A673 (cell line): Measurements from ENCODE around the gene PKM. TPM values are rescaled to one million over a fixed set of nuclear protein-coding genes. Genes with fewer than 3 reads are reported as not detected.

ENCODE experiments used
- BruUV-seq: library from RNA; stranded (reverse); fragments of 400-500 nt; replicated peaks from 2 replicates; lab custom pipeline; 2021; lab: Mats Ljungman, UMichigan
- CTCF ChIA-PET: fragments of 300-600 bp; sonication (Branson Sonifier 250); formaldehyde crosslinking; loops from one replicate; lab custom pipeline; 2022; ENCODE audit warnings: antibody characterized with exemption; lab: Charles Lee
- POLR2A ChIA-PET: fragments of 300-600 bp; sonication (Branson Sonifier 250); formaldehyde crosslinking; loops from one replicate; lab custom pipeline; 2022; ENCODE audit warnings: antibody characterized with exemption; ENCODE audit not compliant: low non-redundant PET; lab: Charles Lee
- DNase-seq: peaks from one replicate; pipeline ENCODE4 v3.0.0-alpha.2; 2015; ENCODE audit warnings: low spot score
- H3K27ac ChIP-seq: fragments of 200-600 bp; sonication (generic); 2 replicates; pipeline ENCODE4 v1.5.1; 2016; ENCODE audit warnings: mixed run types, low read depth, mild to moderate bottlenecking, mixed read lengths, antibody characterized with exemption, low read length; ENCODE audit not compliant: poor library complexity, severe bottlenecking
- H3K27me3 ChIP-seq: fragments of 200-600 bp; sonication (generic); replicated peaks from 2 replicates; pipeline ENCODE4 v1.6.1; 2017; ENCODE audit warnings: mixed run types, low read depth, mild to moderate bottlenecking, mixed read lengths, antibody characterized with exemption, low read length; ENCODE audit not compliant: insufficient read depth, poor library complexity
- H3K36me3 ChIP-seq: fragments of 200-600 bp; sonication (generic); 2 replicates; pipeline ENCODE4 v1.6.1; 2016; ENCODE audit warnings: mixed run types, mild to moderate bottlenecking, mixed read lengths, antibody characterized with exemption, low read length; ENCODE audit not compliant: insufficient read depth, poor library complexity, severe bottlenecking
- H3K4me1 ChIP-seq: fragments of 200-600 bp; sonication (generic); 2 replicates; pipeline ENCODE4 v1.6.1; 2017; ENCODE audit warnings: mixed run types, mild to moderate bottlenecking, mixed read lengths, antibody characterized with exemption, low read length; ENCODE audit not compliant: insufficient read depth, poor library complexity, severe bottlenecking
- H3K4me3 ChIP-seq: fragments of 200-600 bp; sonication (generic); 2 replicates; pipeline ENCODE4 v1.5.1; 2016; ENCODE audit warnings: low read depth, mixed run types, mild to moderate bottlenecking, mixed read lengths, low read length; ENCODE audit not compliant: poor library complexity, severe bottlenecking
- H3K9me3 ChIP-seq: fragments of 200-600 bp; sonication (generic); 2 replicates; pipeline ENCODE4 v1.6.1; 2016; ENCODE audit warnings: mixed run types, low read depth, mild to moderate bottlenecking, mixed read lengths, antibody characterized with exemption, low read length; ENCODE audit not compliant: poor library complexity, severe bottlenecking
- CTCF ChIP-seq: fragments of 300-800, 200-600 bp; sonication (generic); conservative IDR thresholded peaks from 2 replicates; pipeline ENCODE4 v1.5.1; 2017; ENCODE audit warnings: low read depth, mild to moderate bottlenecking, antibody characterized with exemption, low read length, moderate library complexity, mixed read lengths
- EZH2 ChIP-seq: fragments of 200-600 bp; sonication (generic); IDR thresholded peaks from 2 replicates; pipeline ENCODE4 v1.6.1; 2017; ENCODE audit warnings: borderline replicate concordance, low read depth, mild to moderate bottlenecking, mixed read lengths, antibody characterized with exemption, low read length; ENCODE audit not compliant: poor library complexity, severe bottlenecking
- intact Hi-C: fragments of 100-400 bp; cut with micrococcal nuclease; formaldehyde crosslinking; loops from one replicate; pipeline ENCODE4 v1.10.0; 2022; ENCODE audit not compliant: unreplicated experiment
- total RNA-seq: library from RNA; stranded (reverse); gene quantifications from 2 replicates; pipeline ENCODE4 v1.2.3, GENCODE V29; 2021

PKM gene
- total RNA-seq, 1 experiment from 2014 or later: 1,955 TPM

DNA sequence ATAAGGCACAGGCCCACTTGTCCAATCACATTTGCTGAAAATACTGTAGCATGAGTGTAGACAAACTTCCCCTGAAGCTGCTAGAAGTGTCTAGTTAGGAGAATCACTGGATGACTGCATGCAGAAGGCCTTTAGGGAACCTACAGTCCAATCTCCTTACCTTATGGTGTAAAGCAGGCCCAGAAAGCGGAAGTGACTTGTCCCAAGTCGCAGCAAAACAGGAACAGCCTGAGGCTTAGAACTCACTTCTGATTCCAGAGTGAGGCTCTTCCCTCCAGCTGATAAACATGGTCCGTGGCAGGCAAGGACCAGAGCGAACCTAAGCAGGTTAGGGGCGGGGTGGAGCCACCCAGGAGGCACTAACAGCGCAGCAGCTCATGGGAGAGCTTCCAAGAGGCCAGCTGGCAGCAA is 35.9 kb downstream of the PKM start:
- Histone ChIP-seq H3K9me3 (no peaks in the 10 kb centered on the region), H3K36me3 (peaks cover 23% of the 10 kb centered on the region), H3K27ac (no peak overlapping the region), H3K4me3 (no peak overlapping the region), H3K4me1 (no peaks in the 10 kb centered on the region), H3K27me3 (no peaks in the 10 kb centered on the region)
- ChIA-PET POLR2A (no interaction called here), CTCF (no interaction called here)
- no peak for DNase-seq
- TF ChIP-seq EZH2 (no peak), CTCF (no peak)
- intact Hi-C loops: loop anchor here (5.0 kb wide), 1 partner anchor 92 kb away; no protein-coding TSS in a partner anchor
- no TSS peak for BruUV-seq

DNA sequence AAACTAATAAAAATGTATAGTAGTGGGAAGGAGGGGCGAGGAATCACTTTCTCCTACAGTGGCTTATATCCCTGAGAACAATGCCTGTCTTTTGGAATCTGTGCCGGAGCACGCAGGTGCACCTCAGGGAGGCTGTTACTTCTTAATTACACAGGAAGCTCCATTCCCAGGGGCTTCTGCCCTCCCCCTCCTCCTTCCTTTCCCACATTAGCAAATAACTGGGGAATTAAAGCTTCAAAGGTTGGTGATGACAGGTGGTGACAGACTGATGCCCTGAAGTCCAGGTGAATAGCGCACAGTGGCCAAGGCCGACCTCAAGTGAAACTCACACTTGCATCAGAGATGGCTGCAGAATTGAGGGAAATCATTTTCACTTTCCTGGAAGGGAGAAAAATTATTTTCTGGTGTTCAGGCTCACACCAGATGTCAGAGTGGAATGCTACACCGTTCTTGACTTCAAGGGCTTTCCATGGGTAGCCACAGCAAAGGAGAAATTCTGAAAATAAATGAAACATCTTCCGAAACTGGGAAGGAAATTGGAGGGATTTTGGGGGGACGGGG is 37.1 kb downstream of the PKM start:
- Histone ChIP-seq H3K27me3 (no peaks in the 10 kb centered on the region), H3K4me3 (no peak overlapping the region), H3K4me1 (no peaks in the 10 kb centered on the region), H3K9me3 (no peaks in the 10 kb centered on the region), H3K27ac (no peak overlapping the region), H3K36me3 (peaks cover 11% of the 10 kb centered on the region)
- intact Hi-C loops: no loop called here
- no peak for TF ChIP-seq EZH2
- TF ChIP-seq CTCF: no peak
- BruUV-seq: no TSS peak
- ChIA-PET POLR2A (no interaction called here), CTCF (no interaction called here)
- DNase-seq: no peak

DNA sequence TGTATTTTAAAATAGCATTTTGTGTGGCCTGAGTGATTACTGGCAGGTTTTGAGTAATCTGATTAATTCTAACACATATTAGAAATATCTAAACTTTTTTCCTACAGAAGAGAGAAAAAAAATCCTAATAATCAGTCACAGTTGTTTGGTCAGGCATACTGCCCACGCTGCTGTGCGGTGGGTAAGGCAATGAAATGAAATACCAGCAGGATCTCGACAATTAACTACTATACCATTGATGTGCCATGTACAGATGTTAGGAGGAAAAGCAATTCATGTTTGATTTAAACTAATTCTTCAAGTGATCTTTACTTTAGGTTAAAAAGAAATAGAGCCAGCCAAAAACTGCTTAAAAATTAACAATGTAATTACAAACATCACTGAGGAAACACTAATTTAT is 38.6 kb downstream of the PKM start:
- POLR2A ChIA-PET: no interaction called here
- no peaks in the 10 kb centered on the region for H3K27me3 ChIP-seq
- CTCF ChIA-PET: no interaction called here

More for the DNA sequence above, 38.6 kb downstream of the PKM start:
- H3K4me1 ChIP-seq: no peaks in the 10 kb centered on the region
- no peak overlapping the region for H3K27ac ChIP-seq
- intact Hi-C loops: no loop called here
- BruUV-seq: no TSS peak
- no peak for DNase-seq
- no peak for TF ChIP-seq CTCF
- TF ChIP-seq EZH2: no peak
- no peaks in the 10 kb centered on the region for H3K36me3 ChIP-seq
- H3K4me3 ChIP-seq: no peak overlapping the region
- no peaks in the 10 kb centered on the region for H3K9me3 ChIP-seq
